Suprapubic skin (tissue), 4 donors: Measurements from ENCODE around the gene RNU1-4.
"Not testable (repeated sequence)": the region's sequence is repeated elsewhere in the genome, so short reads cannot be mapped to it uniquely, and the experiment has no call there.

Experiments used
- EP300 ChIP-seq: sonication (generic); formaldehyde crosslinking; IDR thresholded peaks from one replicate; pipeline ENCODE4 v1.6.1; 2017; ENCODE audit warnings: antibody characterized with exemption
- POLR2A ChIP-seq, 2 donors: fragments of 450-650 bp; IDR thresholded peaks; one replicate each; pipeline ENCODE4 v1.6.1; 2017; ENCODE audit warnings: antibody characterized with exemption in 2 of 2, mild to moderate bottlenecking in 2 of 2, moderate library complexity in 2 of 2
- POLR2AphosphoS5 ChIP-seq, 3 donors: sonication (generic); formaldehyde crosslinking; IDR thresholded peaks; one replicate each; pipeline ENCODE4 v1.6.1; 2017; ENCODE audit warnings: antibody characterized with exemption in 3 of 3
- TF ChIP-seq, protein P1 (sequence below), 2 donors: fragments of 200-600 bp in 1 of 2; fragments of 450-650 bp in 1 of 2; sonication (generic) in 1 of 2; IDR thresholded peaks; one replicate each; pipeline ENCODE4 v1.5.1; 2016 to 2019; ENCODE audit warnings: antibody characterized with exemption in 2 of 2, mild to moderate bottlenecking in 1 of 2, moderate library complexity in 1 of 2

DNA sequence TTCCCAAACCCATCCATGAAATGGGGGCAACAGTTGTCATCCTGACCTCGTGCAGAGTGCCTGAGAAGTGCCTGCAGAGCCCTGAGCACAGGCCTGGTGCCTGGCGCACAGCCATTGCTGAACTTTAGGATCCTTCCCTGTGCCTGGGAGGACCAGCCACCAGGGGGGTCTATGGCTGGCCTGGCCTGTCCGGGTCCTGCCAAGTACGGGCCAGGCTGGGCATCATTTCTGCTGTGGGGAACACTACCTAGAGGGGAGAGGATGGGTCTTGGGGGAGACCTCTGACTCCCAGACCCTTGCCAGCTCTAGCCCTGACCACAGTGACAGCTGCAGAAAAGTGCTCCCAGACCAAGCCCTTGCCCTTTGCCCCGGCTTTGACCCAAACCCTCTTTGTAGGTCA lies 28.2 kb upstream of the RNU1-4 start:
- TF ChIP-seq, protein P1, sequence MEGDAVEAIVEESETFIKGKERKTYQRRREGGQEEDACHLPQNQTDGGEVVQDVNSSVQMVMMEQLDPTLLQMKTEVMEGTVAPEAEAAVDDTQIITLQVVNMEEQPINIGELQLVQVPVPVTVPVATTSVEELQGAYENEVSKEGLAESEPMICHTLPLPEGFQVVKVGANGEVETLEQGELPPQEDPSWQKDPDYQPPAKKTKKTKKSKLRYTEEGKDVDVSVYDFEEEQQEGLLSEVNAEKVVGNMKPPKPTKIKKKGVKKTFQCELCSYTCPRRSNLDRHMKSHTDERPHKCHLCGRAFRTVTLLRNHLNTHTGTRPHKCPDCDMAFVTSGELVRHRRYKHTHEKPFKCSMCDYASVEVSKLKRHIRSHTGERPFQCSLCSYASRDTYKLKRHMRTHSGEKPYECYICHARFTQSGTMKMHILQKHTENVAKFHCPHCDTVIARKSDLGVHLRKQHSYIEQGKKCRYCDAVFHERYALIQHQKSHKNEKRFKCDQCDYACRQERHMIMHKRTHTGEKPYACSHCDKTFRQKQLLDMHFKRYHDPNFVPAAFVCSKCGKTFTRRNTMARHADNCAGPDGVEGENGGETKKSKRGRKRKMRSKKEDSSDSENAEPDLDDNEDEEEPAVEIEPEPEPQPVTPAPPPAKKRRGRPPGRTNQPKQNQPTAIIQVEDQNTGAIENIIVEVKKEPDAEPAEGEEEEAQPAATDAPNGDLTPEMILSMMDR (IDR thresholded peaks at IDR 0.05) = not testable (repeated sequence)
- not testable (repeated sequence) for TF ChIP-seq POLR2A (IDR thresholded peaks at IDR 0.05); POLR2AphosphoS5 (IDR thresholded peaks at IDR 0.05); EP300
